ENCODE data around the gene PJVK. TPM values are rescaled to one million over a fixed set of nuclear protein-coding genes. Genes with fewer than 3 reads are reported as not detected.
"Not testable (repeated sequence)": the region's sequence is repeated elsewhere in the genome, so short reads cannot be mapped to it uniquely, and the experiment has no call there.

The PJVK gene
- total and polyA plus RNA-seq, 8 donors = 0.88 to 7.1 (median 1.7) TPM

- no peaks in the 10 kb centered on the region for H3K9me3 ChIP-seq
- H3K36me3 ChIP-seq = no peaks in the 10 kb centered on the region
- intact Hi-C loops (cut with DNase I) = loop anchor here in 1 of 3 donors (10.0 kb wide), 1 partner anchor 94 kb away; no protein-coding TSS in a partner anchor
- peaks cover 0 to 6% (median 0%) of the 10 kb centered on the region in 4 donors for H3K27me3 ChIP-seq
- H3K4me1 ChIP-seq = no peaks in the 10 kb centered on the region
- no peak overlapping the region for H3K4me3 ChIP-seq
- no peak overlapping the region for H3K27ac ChIP-seq
- WGBS, 2 donors = 75 to 82% methylated on average over 5 of the region's 5 CpGs
- no peak for DNase-seq
- FAIRE-seq = no peak
- TF ChIP-seq, protein P1, sequence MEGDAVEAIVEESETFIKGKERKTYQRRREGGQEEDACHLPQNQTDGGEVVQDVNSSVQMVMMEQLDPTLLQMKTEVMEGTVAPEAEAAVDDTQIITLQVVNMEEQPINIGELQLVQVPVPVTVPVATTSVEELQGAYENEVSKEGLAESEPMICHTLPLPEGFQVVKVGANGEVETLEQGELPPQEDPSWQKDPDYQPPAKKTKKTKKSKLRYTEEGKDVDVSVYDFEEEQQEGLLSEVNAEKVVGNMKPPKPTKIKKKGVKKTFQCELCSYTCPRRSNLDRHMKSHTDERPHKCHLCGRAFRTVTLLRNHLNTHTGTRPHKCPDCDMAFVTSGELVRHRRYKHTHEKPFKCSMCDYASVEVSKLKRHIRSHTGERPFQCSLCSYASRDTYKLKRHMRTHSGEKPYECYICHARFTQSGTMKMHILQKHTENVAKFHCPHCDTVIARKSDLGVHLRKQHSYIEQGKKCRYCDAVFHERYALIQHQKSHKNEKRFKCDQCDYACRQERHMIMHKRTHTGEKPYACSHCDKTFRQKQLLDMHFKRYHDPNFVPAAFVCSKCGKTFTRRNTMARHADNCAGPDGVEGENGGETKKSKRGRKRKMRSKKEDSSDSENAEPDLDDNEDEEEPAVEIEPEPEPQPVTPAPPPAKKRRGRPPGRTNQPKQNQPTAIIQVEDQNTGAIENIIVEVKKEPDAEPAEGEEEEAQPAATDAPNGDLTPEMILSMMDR (IDR thresholded peaks at IDR 0.05) = no peak
- ATAC-seq = no peak
Measured at GRCh38 chr2:178409261-178409660, 41.9 kb upstream of the PJVK start.

GRCh38 chr2:178412047-178412446, 39.1 kb upstream of the PJVK start:
- H3K4me3 ChIP-seq = no peak overlapping the region
- DNase-seq (no peak), ATAC-seq (no peak), FAIRE-seq (no peak)
- H3K36me3 ChIP-seq = no peaks in the 10 kb centered on the region
- H3K9me3 ChIP-seq = no peaks in the 10 kb centered on the region
- TF ChIP-seq, protein P1 (IDR thresholded peaks at IDR 0.05) = no peak
- peaks cover 0 to 6% (median 0%) of the 10 kb centered on the region in 4 donors for H3K27me3 ChIP-seq
- 82% methylated on average over 3 of the region's 3 CpGs for WGBS, 2 donors
- H3K27ac ChIP-seq = no peak overlapping the region
- H3K4me1 ChIP-seq = no peaks in the 10 kb centered on the region
- intact Hi-C loops (cut with DNase I) = no loop called here

DNA sequence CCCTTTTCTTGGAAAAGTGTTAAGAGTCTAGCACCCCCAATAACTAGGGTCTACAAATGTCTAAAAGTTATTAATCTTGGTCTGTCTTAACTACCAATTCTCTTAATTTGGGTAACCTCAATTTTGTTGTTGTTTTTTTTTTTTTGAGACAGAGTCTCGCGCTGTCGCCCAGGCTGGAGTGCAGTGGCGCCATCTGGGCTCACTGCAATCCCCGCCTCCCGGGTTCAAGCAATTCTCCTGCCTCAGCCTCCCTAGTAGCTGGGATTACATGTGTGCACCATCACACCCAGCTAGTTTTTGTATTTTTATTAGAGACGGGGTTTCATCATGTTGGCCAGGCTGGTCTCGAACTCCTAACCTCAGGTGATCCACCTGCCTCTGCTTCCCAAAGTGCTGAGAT, 38.7 kb upstream of the PJVK start:
- H3K4me1 ChIP-seq; DNase-seq; intact Hi-C loops (cut with DNase I); H3K27ac ChIP-seq; H3K9me3 ChIP-seq; H3K36me3 ChIP-seq; H3K27me3 ChIP-seq; H3K4me3 ChIP-seq; ATAC-seq; FAIRE-seq: not testable (repeated sequence)
- WGBS, 2 donors = 97 to 98% methylated on average over 8 of the region's 8 CpGs

DNA sequence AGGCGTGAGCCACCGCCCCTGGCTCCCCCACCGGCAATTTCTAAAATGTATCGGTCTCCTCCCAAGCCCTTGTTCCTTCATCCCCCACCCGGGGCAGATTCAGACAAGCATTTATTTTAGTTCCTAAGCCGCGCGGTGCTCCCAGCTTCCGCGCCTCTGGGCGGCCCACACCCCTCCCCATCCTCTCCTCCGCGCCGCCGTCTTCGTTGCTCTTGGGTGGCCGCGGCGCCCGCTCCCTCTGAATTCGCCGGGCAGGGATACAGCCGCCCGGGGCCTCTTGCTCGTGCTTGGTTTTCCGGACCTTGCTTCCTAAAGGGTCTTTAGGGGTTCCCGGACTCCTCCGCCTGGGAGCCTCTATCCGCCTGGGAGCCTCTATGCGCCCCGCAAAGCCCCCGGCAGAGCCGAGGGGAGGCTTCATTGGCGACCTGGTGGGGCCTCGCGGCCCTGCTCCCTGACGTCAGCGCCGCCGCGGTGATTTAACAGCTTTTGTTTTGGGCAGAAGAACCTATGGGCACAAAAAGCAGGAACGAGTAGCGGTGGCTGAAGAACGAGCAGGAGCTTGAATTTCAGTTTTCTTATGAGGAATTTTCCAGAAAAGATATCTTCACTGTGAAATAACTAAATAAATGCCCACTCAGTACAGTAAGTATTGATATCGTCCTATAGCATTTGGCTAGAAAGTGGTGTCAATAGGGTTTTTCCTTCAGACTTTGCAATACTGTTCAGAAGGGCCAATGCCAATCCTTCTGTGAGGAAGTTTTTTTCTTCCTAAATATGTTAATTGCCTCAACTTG, 37.5 kb upstream of the PJVK start:
- peaks cover 0 to 6% (median 0%) of the 10 kb centered on the region in 4 donors for H3K27me3 ChIP-seq
- DNase-seq (peak; percentile 54 to 84 (median 64)), ATAC-seq (peak; percentile 84 to 92 (median 88)), FAIRE-seq (no peak)
- no peaks in the 10 kb centered on the region for H3K36me3 ChIP-seq
- H3K4me1 ChIP-seq = no peaks in the 10 kb centered on the region
- peak overlapping the region; percentile 49 to 73 (median 50) for H3K4me3 ChIP-seq
- TF ChIP-seq, protein P1 (IDR thresholded peaks at IDR 0.05) = no peak
- peak overlapping the region; percentile 76 to 94 (median 86) for H3K27ac ChIP-seq
- intact Hi-C loops (cut with DNase I) = no loop called here
- no peaks in the 10 kb centered on the region for H3K9me3 ChIP-seq
- WGBS, 2 donors = 1% methylated on average over 45 of the region's 45 CpGs

GRCh38 chr2:178414266-178415247, 36.6 kb upstream of the PJVK start:
- peaks cover 0 to 3% (median 0%) of the 10 kb centered on the region in 4 donors for H3K27me3 ChIP-seq
- DNase-seq = peak; percentile 83 to 89 (median 84)
- H3K4me3 ChIP-seq = peak overlapping the region; percentile 49 to 73 (median 50)
- ATAC-seq = peak; percentile 92 to 97 (median 95)
- H3K9me3 ChIP-seq = no peaks in the 10 kb centered on the region
- no peak for FAIRE-seq
- 17 to 19% methylated on average over 21 of the region's 21 CpGs for WGBS, 2 donors
- intact Hi-C loops (cut with DNase I) = no loop called here
- no peaks in the 10 kb centered on the region for H3K36me3 ChIP-seq
- H3K4me1 ChIP-seq = no peaks in the 10 kb centered on the region
- TF ChIP-seq, protein P1 (IDR thresholded peaks at IDR 0.05) = peak; percentile 76 to 87 (median 81)
- H3K27ac ChIP-seq = peak overlapping the region in 3 of 4 donors; percentile 82 to 94 (median 91)

Measured in pancreas (tissue), 10 donors.